AG08395 (cell line): ENCODE data around the gene TMEM107.

Experiments
- DNase-seq: peaks from one replicate; pipeline ENCODE4 v3.0.0; 2012; ENCODE audit warnings: mixed read lengths, low spot score

TMEM107 gene

GRCh38 chr17:8162233-8162996 lies 13.8 kb downstream of the TMEM107 start, which contains the start of gene VAMP2:
Gene VAMP2, minus strand, starts transcription at chr17:8162948. Its CDS starts 69 bp downstream, at chr17:8162879.
- peak; percentile 69 for DNase-seq

- no peak for DNase-seq
These were observed 14.6 kb downstream of the TMEM107 start for GRCh38 chr17:8161289-8162232.

DNA sequence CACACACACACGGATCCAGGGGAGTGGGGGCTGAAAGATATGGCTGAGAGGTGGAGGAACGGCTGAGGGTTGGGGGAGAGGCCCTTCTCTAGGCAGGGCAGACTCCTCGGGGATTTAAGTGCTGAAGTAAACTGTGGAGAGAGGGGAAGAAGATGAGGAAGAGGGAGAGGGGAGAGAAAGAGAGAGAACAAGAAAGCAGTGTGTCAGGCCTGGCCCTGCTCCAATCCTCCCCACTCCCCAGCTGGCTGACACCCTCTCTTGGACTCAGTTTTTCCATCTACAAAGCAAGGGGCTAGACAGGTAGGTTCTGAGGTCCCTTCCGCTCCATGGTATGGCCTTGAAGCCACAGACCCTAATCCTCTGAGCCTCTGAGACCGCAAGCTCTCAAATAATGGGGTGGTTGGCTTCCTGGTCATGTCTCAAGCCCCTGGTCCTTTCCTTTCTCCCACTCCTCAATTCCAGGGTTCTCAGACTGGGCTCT lies 15.4 kb downstream of the TMEM107 start:
- no peak for DNase-seq

DNA sequence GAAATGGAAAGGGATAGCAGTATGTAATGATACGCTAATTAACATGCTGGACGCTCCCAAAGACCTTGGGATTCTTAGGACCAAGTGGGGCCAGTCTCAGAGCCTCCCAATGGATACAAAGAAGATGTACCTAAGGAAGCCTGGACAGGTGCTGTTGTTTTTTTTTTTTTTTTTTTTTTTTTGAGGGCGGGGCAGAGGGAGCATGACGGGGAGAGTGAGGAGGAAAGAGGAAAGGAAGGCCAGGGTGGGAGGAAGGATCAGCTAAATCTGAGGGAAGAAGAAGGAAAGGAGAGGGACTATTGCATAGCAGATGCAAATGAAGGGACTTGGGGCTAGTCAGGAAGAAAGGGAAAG lies 16.0 kb downstream of the TMEM107 start:
- no peak for DNase-seq

DNA sequence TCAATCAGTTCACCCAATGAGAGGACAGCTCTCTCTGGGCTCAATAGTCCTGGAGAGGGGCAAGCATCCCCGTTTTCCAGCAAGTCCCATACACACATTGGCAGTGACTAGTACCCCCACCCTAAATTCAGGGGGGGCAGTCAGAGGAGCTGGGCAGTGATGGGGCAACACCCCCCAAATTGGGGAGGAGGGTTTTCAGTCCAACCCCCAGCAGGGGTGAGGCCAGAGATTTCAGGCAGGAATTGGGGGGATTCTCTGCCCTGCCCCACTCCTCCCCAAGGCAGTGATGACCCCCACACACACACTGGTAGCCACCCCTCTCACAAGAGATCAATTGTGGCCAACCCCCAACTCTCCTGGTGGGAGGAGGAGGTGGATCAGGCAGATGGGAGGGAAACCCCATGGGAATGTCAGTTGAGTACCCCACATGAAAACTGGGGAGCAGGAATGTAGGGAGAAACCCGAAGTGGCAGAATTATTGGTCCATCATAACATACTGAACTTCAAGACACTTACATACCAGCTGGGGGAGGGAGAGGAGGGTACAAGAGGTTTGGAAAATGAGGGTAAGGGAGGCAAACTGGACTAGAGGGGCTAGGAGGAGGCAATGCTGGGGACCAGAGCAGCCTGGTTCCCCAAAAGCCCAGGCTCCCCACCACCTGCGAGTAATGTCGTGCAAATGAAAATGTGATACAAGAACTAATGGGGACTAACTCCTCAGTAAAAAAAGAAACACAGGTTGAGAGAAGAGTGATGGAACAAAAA lies 16.5 kb downstream of the TMEM107 start:
- DNase-seq = no peak

DNA sequence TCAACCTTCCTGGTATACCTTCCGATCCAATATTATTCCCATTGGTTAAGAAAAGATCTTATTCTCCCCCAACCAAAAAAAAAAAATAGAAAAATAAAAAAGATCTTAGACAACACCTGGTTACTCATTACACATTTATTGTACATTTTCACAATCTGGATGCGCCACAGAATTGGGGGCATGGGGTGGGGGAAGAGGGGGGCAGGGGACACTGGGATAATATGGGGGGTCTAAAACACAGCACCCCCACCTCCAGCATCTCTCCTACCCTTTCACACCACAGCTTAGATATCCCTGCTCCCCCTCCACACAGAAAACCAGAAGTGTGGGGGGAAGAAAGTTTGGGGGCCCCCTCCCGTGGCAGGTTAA lies 17.2 kb downstream of the TMEM107 start:
- DNase-seq = no peak

- peak; percentile 88 for DNase-seq
These were observed 17.7 kb downstream of the TMEM107 start for GRCh38 chr17:8158267-8159031.

DNA sequence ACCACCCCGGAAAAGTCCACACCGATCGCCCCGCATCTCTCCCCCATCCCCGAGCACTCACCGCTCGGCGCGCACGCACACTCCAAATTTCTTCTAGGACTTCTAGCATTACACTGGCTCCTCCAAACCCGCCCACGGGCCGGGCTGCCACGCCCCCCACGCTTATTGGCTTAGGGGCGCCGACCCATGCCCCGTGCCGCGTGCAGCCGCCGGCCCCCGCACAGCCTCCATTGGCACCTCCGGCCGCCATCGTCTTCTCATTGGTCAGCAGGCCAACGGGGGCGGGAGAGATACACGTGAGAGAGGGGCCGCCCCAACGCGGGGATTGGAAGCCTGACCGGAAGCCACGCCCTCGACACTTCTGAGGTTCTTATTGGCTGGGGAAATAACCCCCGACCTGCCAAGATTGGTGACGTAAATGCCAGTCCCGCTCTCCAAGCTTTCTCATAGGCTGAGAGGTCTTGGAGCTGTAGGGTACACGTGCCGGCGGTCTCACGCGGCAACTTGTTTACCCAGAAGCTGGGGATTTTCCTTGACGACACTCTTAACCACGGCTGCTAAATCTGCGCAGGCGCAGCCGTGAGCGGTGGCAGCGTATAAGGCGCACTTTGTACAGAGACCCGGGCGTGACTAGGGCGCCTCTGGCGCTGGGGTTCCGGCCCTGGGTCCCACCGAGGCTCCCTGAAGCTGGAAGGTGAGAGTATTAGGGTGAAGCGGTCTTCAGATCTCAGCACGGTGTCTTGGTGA lies 19.8 kb downstream of the TMEM107 start:
- DNase-seq = peak; percentile 99

DNA sequence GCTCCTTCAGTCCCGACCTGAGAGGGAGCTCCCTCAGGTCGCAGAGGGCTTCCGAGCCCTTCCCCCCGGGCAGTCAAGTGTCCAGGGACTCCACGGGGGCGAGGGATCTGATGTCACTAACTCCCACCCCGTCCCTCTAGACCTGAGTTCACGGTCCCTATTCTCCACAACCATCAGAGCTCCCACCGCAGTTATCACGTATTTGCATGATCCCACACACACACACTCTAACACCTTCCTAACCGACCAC lies 20.3 kb downstream of the TMEM107 start:
- DNase-seq = no peak

DNA sequence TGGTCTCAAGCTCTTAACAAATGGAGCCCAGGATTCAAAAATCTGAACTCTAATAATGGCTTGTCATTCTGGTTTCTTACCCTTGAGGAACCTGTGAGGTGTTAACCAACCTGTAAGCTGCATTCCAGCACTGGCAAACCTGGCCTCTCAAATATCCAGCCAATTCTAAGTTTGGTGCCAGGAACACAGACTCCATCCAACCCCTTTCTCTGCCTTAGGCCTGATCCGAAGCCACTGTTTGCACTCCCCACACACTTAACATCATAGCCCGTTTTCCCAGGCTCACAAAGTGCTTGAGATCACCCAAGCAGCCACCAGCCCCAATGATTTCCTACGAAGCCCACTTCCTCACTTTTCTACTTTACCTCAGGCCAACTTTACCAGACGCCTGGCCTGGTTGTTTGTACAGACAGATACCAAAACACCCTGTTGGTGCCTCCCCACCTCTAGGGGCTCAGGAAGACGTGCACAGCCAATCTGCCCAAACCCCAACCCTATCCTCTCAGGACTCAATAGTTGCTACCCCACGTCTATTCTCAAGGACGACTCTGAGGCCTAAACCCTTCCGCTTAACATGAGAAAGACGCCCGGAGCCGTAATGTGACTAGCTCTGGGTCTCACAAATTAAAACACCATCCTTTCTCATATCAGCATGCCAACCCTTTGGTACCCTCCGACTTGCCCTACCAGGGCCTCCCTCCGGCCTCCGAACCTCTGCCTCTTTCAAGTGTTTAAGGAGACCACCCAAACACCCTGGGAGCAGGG lies 20.8 kb downstream of the TMEM107 start:
- no peak for DNase-seq

- no peak for DNase-seq
These were observed 21.5 kb downstream of the TMEM107 start for GRCh38 chr17:8154608-8155155.

GRCh38 chr17:8153957-8154607 lies 22.1 kb downstream of the TMEM107 start:
- DNase-seq = peak; percentile 90

DNA sequence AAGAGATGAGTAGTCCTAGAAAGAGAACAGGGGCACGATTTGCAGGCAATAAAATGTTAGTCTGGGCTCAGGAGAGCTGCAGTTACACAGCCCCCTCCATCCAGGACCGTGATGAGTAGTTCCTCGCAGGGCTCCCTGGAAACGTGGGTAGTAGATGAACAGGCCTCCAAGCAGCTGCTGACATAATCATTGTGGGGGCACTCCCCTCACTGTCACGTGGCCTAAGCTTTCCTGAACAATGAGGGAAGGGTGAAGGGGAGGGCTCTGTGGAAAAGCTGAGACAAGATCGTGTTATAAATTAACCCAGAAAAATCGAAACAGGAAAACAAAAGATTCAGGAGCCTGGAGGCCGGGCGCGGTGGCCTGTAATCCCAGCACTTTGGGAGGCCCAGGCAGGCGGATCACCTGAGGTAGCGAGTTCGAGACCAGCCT lies 22.6 kb downstream of the TMEM107 start:
- peak; percentile 79 for DNase-seq

DNA sequence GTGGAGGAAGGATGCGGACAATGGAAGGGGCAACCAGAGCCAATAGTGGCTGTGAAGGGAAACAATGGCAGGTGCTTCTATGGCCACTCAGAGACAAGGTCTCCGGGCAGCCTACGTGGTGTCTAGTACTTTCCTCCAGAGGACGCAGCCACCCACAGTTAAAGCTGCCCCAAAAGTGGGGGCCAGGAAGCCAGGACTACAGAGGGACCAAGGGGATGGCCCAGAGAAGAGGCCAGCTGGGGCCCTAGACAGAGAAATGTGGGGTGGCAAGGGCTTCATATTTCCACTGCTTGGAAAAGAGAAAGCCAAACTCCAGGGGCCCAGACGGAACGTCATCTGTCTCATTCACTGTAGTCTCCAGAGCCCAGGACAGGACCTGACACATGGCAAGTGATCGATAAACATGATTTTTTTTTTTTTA lies 23.1 kb downstream of the TMEM107 start:
- DNase-seq = no peak

GRCh38 chr17:8152112-8152775 lies 23.9 kb downstream of the TMEM107 start, which contains the start of gene PER1:
Gene PER1, minus strand, starts transcription at chr17:8152404. Its CDS starts 1,698 bp downstream, at chr17:8150706.
- DNase-seq = peak; percentile 95

- DNase-seq = peak; percentile 43
These were observed 24.5 kb downstream of the TMEM107 start for GRCh38 chr17:8151641-8152111.

DNA sequence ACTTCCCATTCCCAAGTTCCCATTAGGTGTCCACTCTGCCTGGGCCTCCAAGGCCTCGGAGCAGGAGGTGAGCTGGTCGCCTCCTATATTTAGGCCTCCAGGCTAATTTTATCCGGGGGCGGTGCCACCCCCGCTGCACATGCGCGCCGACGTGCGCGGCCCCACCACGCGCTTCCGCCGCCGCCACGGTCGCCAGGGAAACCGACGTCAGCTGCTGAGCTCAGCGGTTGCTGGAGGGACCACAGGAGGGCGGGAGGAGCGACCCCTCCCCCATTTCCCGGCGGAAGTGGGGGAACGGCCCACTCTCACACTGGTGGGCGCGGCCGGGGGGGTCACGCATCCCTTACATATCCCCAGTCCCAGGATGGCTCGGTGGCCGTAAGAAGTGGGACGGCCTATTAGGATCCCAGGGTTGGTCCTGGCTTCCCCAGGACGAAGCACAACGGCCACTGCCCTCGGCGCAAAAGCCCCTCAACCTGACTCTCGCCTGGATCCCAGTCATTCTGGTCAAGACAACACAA lies 25.0 kb downstream of the TMEM107 start:
- peak; percentile 90 for DNase-seq
